K562 (cell line): ENCODE results near the gene CNNM2. TPM values are rescaled to one million over a fixed set of nuclear protein-coding genes. Genes with fewer than 3 reads are reported as not detected.

Source experiments
- ATAC-seq: fragments of 200-7000 bp; cut with Tn5 transposase; 3 replicates; pipeline ENCODE4 v1.9.1; 2020; ENCODE audit warnings: moderate library complexity
- BruUV-seq: library from RNA; stranded (reverse); fragments of 400-500 nt; replicated peaks from 2 replicates; lab custom pipeline; 2021; lab: Mats Ljungman, UMichigan
- CTCF ChIA-PET: fragments of 300-600 bp; formaldehyde crosslinking; extraction: SDS; loops from one replicate; lab custom pipeline; 2021; ENCODE audit warnings: low intra/inter-chr PET ratio; lab: Yijun Ruan, JAX
- POLR2A ChIA-PET: fragments of 300-600, 350-650 bp; sonication (Branson Sonifier 250); formaldehyde crosslinking; extraction: SDS; loops from one replicate; lab custom pipeline; 2021; ENCODE audit warnings: antibody characterized with exemption, inconsistent platforms; lab: Yijun Ruan, JAX
- DNase-seq, 4 experiments: peaks; one replicate each; pipeline versions ENCODE4 v3.0.0 to v3.0.0-alpha.2; 2011 to 2018; ENCODE audit warnings: low spot score in 3 of 4, mixed read lengths in 3 of 4; ENCODE audit errors: extremely low read depth in 1 of 4
- FAIRE-seq: peaks from 2 replicates; lab custom pipeline; 2011; peaks lifted over from hg19 to GRCh38; lab: Jason Lieb, UNC
- H2AFZ ChIP-seq: 2 replicates; pipeline ENCODE4 v1.6.0; 2011; ENCODE audit warnings: low read depth, low read length, control low read depth, inconsistent platforms
- H3K27ac ChIP-seq: fragments of 200-600 bp; 3 replicates; pipeline ENCODE4 v1.8.0; 2011; ENCODE audit warnings: low read depth, mild to moderate bottlenecking, control low read depth, inconsistent platforms, low read length, moderate library complexity, mixed read lengths; ENCODE audit errors: extremely low read depth
- H3K27me3 ChIP-seq, 2 experiments: fragments of 300-600 bp in 1 of 2; 2 replicates in 1 of 2; 3 replicates in 1 of 2; pipeline versions ENCODE4 v1.6.0 to v1.8.0; 2011; ENCODE audit warnings: inconsistent platforms in 2 of 2, low read length in 2 of 2, mild to moderate bottlenecking in 1 of 2, mixed read lengths in 1 of 2, moderate library complexity in 1 of 2; ENCODE audit not compliant: control insufficient read depth in 2 of 2, insufficient read depth in 2 of 2
- H3K36me3 ChIP-seq: fragments of 300-600 bp; 3 replicates; pipeline ENCODE4 v1.8.0; 2011; ENCODE audit warnings: mild to moderate bottlenecking, low read length, inconsistent platforms; ENCODE audit not compliant: control insufficient read depth, insufficient read depth
- H3K4me1 ChIP-seq, 2 experiments: fragments of 200-600 bp in 1 of 2; replicated peaks in 1 of 2; 2 replicates in 1 of 2; 3 replicates in 1 of 2; pipeline versions ENCODE4 v1.5.1 to v1.8.0; 2011; ENCODE audit warnings: inconsistent platforms in 2 of 2, low read length in 2 of 2, mild to moderate bottlenecking in 1 of 2, mixed read lengths in 1 of 2, moderate library complexity in 1 of 2; ENCODE audit not compliant: control insufficient read depth in 2 of 2, insufficient read depth in 2 of 2
- H3K4me2 ChIP-seq: 2 replicates; pipeline ENCODE4 v1.6.1; 2011; ENCODE audit warnings: low read length, control low read depth, inconsistent platforms, mixed read lengths; ENCODE audit not compliant: insufficient read depth
- H3K4me3 ChIP-seq: fragments of 200-600 bp; sonication (generic), shearing (Covaris generic); 2 replicates; pipeline ENCODE4 v1.5.1; 2016; ENCODE audit warnings: control low read depth, inconsistent platforms
- H3K79me2 ChIP-seq: fragments of 200-600 bp; 3 replicates; pipeline ENCODE4 v1.8.0; 2011; ENCODE audit warnings: low read length, inconsistent platforms; ENCODE audit not compliant: control insufficient read depth, insufficient read depth
- H3K9ac ChIP-seq, 2 experiments: 2 replicates each; pipeline versions ENCODE4 v1.6.0 to v1.6.1; 2011; ENCODE audit warnings: low read depth in 2 of 2, low read length in 2 of 2, control low read depth in 1 of 2, inconsistent platforms in 1 of 2, mild to moderate bottlenecking in 1 of 2, mixed read lengths in 1 of 2; ENCODE audit not compliant: insufficient read depth in 1 of 2
- H3K9me1 ChIP-seq: one replicate; pipeline ENCODE4 v1.6.0; 2011; ENCODE audit warnings: inconsistent platforms, mild to moderate bottlenecking, low read length, moderate library complexity; ENCODE audit not compliant: control insufficient read depth, insufficient read depth
- H3K9me3 ChIP-seq: replicated peaks from 2 replicates; pipeline ENCODE4 v1.5.1; 2011; ENCODE audit warnings: low read depth, low read length, inconsistent platforms; ENCODE audit not compliant: control insufficient read depth, insufficient read depth
- H4K20me1 ChIP-seq: replicated peaks from 2 replicates; pipeline ENCODE4 v1.6.1; 2011; ENCODE audit warnings: low read length, inconsistent platforms, mixed read lengths; ENCODE audit not compliant: control insufficient read depth, insufficient read depth
- RAD21 ChIP-seq, 2 experiments: fragments of 250-450 bp in 1 of 2; fragments of 450-650 bp in 1 of 2; sonication (Bioruptor Pico) in 1 of 2; formaldehyde crosslinking in 1 of 2; IDR thresholded peaks in 1 of 2; conservative IDR thresholded peaks in 1 of 2; 2 replicates each; pipeline versions ENCODE4 v1.4.0 to v1.8.0; 2020 to 2022; ENCODE audit warnings: mild to moderate bottlenecking in 2 of 2, moderate library complexity in 1 of 2
- REST ChIP-seq, 2 experiments: fragments of 450-650 bp; formaldehyde crosslinking in 1 of 2; IDR thresholded peaks; 2 replicates each; pipeline versions ENCODE4 v1.4.0 to v1.6.1; 2014 to 2020; ENCODE audit warnings: mild to moderate bottlenecking in 2 of 2, borderline replicate concordance in 1 of 2, low read depth in 1 of 2
- SMC3 ChIP-seq: conservative IDR thresholded peaks from 2 replicates; pipeline ENCODE4 v1.6.1; 2011; ENCODE audit warnings: low read depth, low read length, improper control_type of control experiment; ENCODE audit not compliant: insufficient read depth
- ZNF695 ChIP-seq: fragments of 450-650 bp; formaldehyde crosslinking; IDR thresholded peaks from 2 replicates; pipeline ENCODE4 v1.4.0; 2020; ENCODE audit warnings: mild to moderate bottlenecking, moderate library complexity
- ZSCAN29 ChIP-seq: fragments of 450-650 bp; IDR thresholded peaks from 2 replicates; pipeline ENCODE4 v1.6.1; 2017
- WGBS: fragments of 100-300 bp; shearing (Covaris generic); methylation state at CpG from one replicate; pipeline ENCODE4 v1.1.6; 2016; ENCODE audit warnings: low coverage, mixed read lengths; ENCODE audit not compliant: insufficient coverage; ENCODE audit errors: missing lambda C conversion rate; 5-methylcytosine and 5-hydroxymethylcytosine counted together
- in situ Hi-C: fragments of 300-500 bp; cut with MboI; formaldehyde crosslinking; loops from 4 replicates; pipeline ENCODE4 v1.15.0; 2018; ENCODE audit warnings: inconsistent platforms, mixed read lengths
- intact Hi-C: fragments of 100-400 bp; cut with micrococcal nuclease; formaldehyde crosslinking; loops from 2 replicates; pipeline ENCODE4 v1.14.2; 2022
- polyA plus RNA-seq, 8 experiments: library from polyadenylated mRNA; depleted of rRNA in 4 of 8; stranded (reverse) in 5 of 8; unstranded in 3 of 8; fragments of >200 nt; fragmentation: Nextera tagmentation in 2 of 8; fragmentation: Illumina TruSeq in 1 of 8; extraction: Ambion mirVana in 2 of 8; extraction: Trizol in 1 of 8; gene quantifications; 2 replicates each; pipeline versions ENCODE4 v1.2.1 to v1.2.3, GENCODE V29; 2011 to 2014; ENCODE audit warnings: inconsistent platforms in 1 of 8, missing spikeins in 1 of 8
- total RNA-seq, 7 experiments: library from RNA; depleted of rRNA in 6 of 7; stranded (reverse); fragments of >200 nt in 6 of 7; fragmentation: Illumina TruSeq in 2 of 7; extraction: Trizol in 2 of 7; gene quantifications; 2 replicates each; pipeline versions ENCODE4 v1.2.1 to v1.2.3, GENCODE V29; 2011 to 2021; ENCODE audit warnings: low replicate concordance in 1 of 7
- TF ChIP-seq, protein P1 (sequence below), 3 experiments: IDR thresholded peaks in 2 of 3; conservative IDR thresholded peaks in 1 of 3; 2 replicates each; pipeline ENCODE4 v1.5.1; 2011 to 2012; ENCODE audit warnings: low read length in 3 of 3, mild to moderate bottlenecking in 3 of 3, control low read depth in 2 of 3, improper control_type of control experiment in 1 of 3, inconsistent platforms in 1 of 3, low read depth in 1 of 3, mixed read lengths in 1 of 3, moderate library complexity in 1 of 3; ENCODE audit not compliant: insufficient read depth in 2 of 3

CNNM2 gene
- total and polyA plus RNA-seq, 9 of the 15 experiments (the other 6 are each of a cell fraction or from before 2014, with no cell fraction given) = 0.21 to 5.0 (median 1.3) TPM

GRCh38 chr10:103062854-103063590 is 144.9 kb downstream of the CNNM2 start:
- WGBS = 45% methylated on average over 14 of the region's 15 CpGs
- Histone ChIP-seq H3K4me3 (no peak overlapping the region), H3K36me3 (no peaks in the 10 kb centered on the region), H3K27ac (no peak overlapping the region), H4K20me1 (no peaks in the 10 kb centered on the region), H3K9me1 (no peaks in the 10 kb centered on the region), H3K9ac (no peak overlapping the region), H3K9me3 (no peaks in the 10 kb centered on the region), H3K79me2 (no peaks in the 10 kb centered on the region), H3K27me3 (no peaks in the 10 kb centered on the region), H3K4me2 (no peak overlapping the region), H2AFZ (no peak overlapping the region), H3K4me1 (no peaks in the 10 kb centered on the region; a peak in 2 of 5 replicates)
- BruUV-seq = no TSS peak
- POLR2A ChIA-PET = interaction anchor here (0.6 kb wide), 1 partner anchor 20 kb away, joined by 4 read pairs; no protein-coding TSS in a partner anchor
- ATAC-seq (no peak), FAIRE-seq (no peak), DNase-seq (no peak)
- intact Hi-C loops (no loop called here), in situ Hi-C loops (no loop called here)
- TF ChIP-seq RAD21 (CRISPR knock-in tag; conservative IDR thresholded peaks at IDR 0.05 in 1 of 2, IDR thresholded peaks at IDR 0.05 in 1 of 2) (peak in 1 of 2 experiments; percentile 28; a peak in 1 of 4 replicates), ZSCAN29 (no peak), SMC3 (0 out of 2 replicates have a peak, but pooled peaks have one; percentile 18), ZNF695 (CRISPR knock-in tag) (no peak), REST (IDR thresholded peaks at IDR 0.05; ENCODE audit: borderline replicate concordance) (peak; percentile 6; the same call in 1 of the 2 replicates), REST (CRISPR knock-in tag; IDR thresholded peaks at IDR 0.05; ENCODE audit: low read depth) (no peak)
- TF ChIP-seq, protein P1, sequence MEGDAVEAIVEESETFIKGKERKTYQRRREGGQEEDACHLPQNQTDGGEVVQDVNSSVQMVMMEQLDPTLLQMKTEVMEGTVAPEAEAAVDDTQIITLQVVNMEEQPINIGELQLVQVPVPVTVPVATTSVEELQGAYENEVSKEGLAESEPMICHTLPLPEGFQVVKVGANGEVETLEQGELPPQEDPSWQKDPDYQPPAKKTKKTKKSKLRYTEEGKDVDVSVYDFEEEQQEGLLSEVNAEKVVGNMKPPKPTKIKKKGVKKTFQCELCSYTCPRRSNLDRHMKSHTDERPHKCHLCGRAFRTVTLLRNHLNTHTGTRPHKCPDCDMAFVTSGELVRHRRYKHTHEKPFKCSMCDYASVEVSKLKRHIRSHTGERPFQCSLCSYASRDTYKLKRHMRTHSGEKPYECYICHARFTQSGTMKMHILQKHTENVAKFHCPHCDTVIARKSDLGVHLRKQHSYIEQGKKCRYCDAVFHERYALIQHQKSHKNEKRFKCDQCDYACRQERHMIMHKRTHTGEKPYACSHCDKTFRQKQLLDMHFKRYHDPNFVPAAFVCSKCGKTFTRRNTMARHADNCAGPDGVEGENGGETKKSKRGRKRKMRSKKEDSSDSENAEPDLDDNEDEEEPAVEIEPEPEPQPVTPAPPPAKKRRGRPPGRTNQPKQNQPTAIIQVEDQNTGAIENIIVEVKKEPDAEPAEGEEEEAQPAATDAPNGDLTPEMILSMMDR (IDR thresholded peaks at IDR 0.05 in 2 of 3, conservative IDR thresholded peaks at IDR 0.05 in 1 of 3; ENCODE audit: insufficient read depth in 2 of 3, low read depth in 1 of 3, low read length in 3 of 3) = peak in 1 of 3 experiments; percentile 23; a peak in 2 of 6 replicates
- CTCF ChIA-PET = no interaction called here
